HEK293 (cell line): Measurements from ENCODE around the gene DLEC1.
"Not testable (repeated sequence)": the region's sequence is repeated elsewhere in the genome, so short reads cannot be mapped to it uniquely, and the experiment has no call there.

Experiments used
- CTCF ChIA-PET: fragments of 350-600 bp; formaldehyde crosslinking; extraction: SDS; loops from one replicate; lab custom pipeline; 2021; ENCODE audit warnings: antibody characterized with exemption; lab: Yijun Ruan, JAX
- POLR2A ChIA-PET: fragments of 300-600 bp; formaldehyde crosslinking; extraction: SDS; loops from one replicate; lab custom pipeline; 2020; ENCODE audit warnings: antibody characterized with exemption, inconsistent platforms; lab: Yijun Ruan, JAX
- H3K27ac ChIP-seq: fragments of 200-500 bp; sonication (Bioruptor generic); 2 replicates; pipeline ENCODE4 v1.5.1; 2014; ENCODE audit warnings: low read depth, low read length, control low read depth, inconsistent platforms; ENCODE audit errors: extremely low read depth
- H3K36me3 ChIP-seq, 2 experiments: fragments of 200-500 bp in 1 of 2; sonication (Bioruptor generic) in 1 of 2; 1 replicate in 1 of 2; 2 replicates in 1 of 2; pipeline ENCODE4 v1.5.1; 2014 to 2017; ENCODE audit warnings: inconsistent platforms in 2 of 2, low read length in 2 of 2; ENCODE audit not compliant: control insufficient read depth in 2 of 2, insufficient read depth in 1 of 2
- H3K4me1 ChIP-seq: fragments of 200-500 bp; sonication (Bioruptor generic); 2 replicates; pipeline ENCODE4 v1.5.1; 2014; ENCODE audit warnings: mild to moderate bottlenecking, low read length, inconsistent platforms; ENCODE audit not compliant: control insufficient read depth, insufficient read depth
- H3K4me3 ChIP-seq: 2 replicates; pipeline ENCODE4 v1.5.1; 2011; ENCODE audit warnings: low read depth, mild to moderate bottlenecking, control low read depth, low read length, moderate library complexity
- H3K9me3 ChIP-seq: fragments of 200-500 bp; sonication (Bioruptor generic); 2 replicates; pipeline ENCODE4 v1.5.1; 2014; ENCODE audit warnings: low read depth, low read length, inconsistent platforms; ENCODE audit not compliant: control insufficient read depth, insufficient read depth
- KLF8 ChIP-seq: fragments of 450-650 bp; formaldehyde crosslinking; IDR thresholded peaks from 2 replicates; pipeline ENCODE4 v1.5.1; 2016; ENCODE audit warnings: missing biosample characterization, missing genetic modification characterization
- KLF9 ChIP-seq: fragments of 450-650 bp; formaldehyde crosslinking; IDR thresholded peaks from 2 replicates; pipeline ENCODE4 v1.5.1; 2016; ENCODE audit warnings: missing biosample characterization, missing genetic modification characterization, low read depth
- PRDM1 ChIP-seq: fragments of 450-650 bp; formaldehyde crosslinking; IDR thresholded peaks from 2 replicates; pipeline ENCODE4; 2016; ENCODE audit warnings: missing biosample characterization, missing genetic modification characterization
- SCRT1 ChIP-seq: fragments of 450-650 bp; formaldehyde crosslinking; IDR thresholded peaks from 2 replicates; pipeline ENCODE4 v1.5.1; 2016; ENCODE audit warnings: missing biosample characterization, missing genetic modification characterization, borderline replicate concordance
- ZFP69B ChIP-seq: fragments of 450-650 bp; formaldehyde crosslinking; IDR thresholded peaks from 2 replicates; pipeline ENCODE4 v1.5.1; 2016; ENCODE audit warnings: missing biosample characterization, missing genetic modification characterization
- ZNF341 ChIP-seq: fragments of 450-650 bp; formaldehyde crosslinking; IDR thresholded peaks from 2 replicates; pipeline ENCODE4; 2016; ENCODE audit warnings: low read depth, missing biosample characterization, missing genetic modification characterization
- ZNF350 ChIP-seq: fragments of 450-650 bp; formaldehyde crosslinking; IDR thresholded peaks from 2 replicates; pipeline ENCODE4 v1.5.0; 2017; ENCODE audit warnings: missing biosample characterization, mild to moderate bottlenecking, missing genetic modification characterization
- ZNF48 ChIP-seq: fragments of 450-650 bp; formaldehyde crosslinking; IDR thresholded peaks from 2 replicates; pipeline ENCODE4 v1.5.1; 2016; ENCODE audit warnings: missing biosample characterization, missing genetic modification characterization
- ZNF830 ChIP-seq: fragments of 450-650 bp; IDR thresholded peaks from 2 replicates; pipeline ENCODE4 v1.5.0; 2018; ENCODE audit warnings: missing biosample characterization, missing genetic modification characterization, low read depth, mild to moderate bottlenecking, moderate library complexity
- ZSCAN16 ChIP-seq: fragments of 450-650 bp; formaldehyde crosslinking; IDR thresholded peaks from 2 replicates; pipeline ENCODE4 v1.5.1; 2016; ENCODE audit warnings: missing biosample characterization, missing genetic modification characterization
- ZSCAN23 ChIP-seq: fragments of 450-650 bp; formaldehyde crosslinking; IDR thresholded peaks from 2 replicates; pipeline ENCODE4 v1.5.1; 2016; ENCODE audit warnings: missing biosample characterization, missing genetic modification characterization
- TF ChIP-seq, protein P1 (sequence below): fragments of 450-650 bp; formaldehyde crosslinking; IDR thresholded peaks from 2 replicates; pipeline ENCODE4 v1.5.1; 2017; ENCODE audit warnings: missing biosample characterization, missing genetic modification characterization
- TF ChIP-seq, protein P2 (sequence below): fragments of 450-650 bp; IDR thresholded peaks from 2 replicates; pipeline ENCODE4 v1.5.1; 2018; ENCODE audit warnings: missing biosample characterization, mild to moderate bottlenecking, missing genetic modification characterization
- TF ChIP-seq, protein P3 (sequence below): fragments of 450-650 bp; formaldehyde crosslinking; IDR thresholded peaks from 2 replicates; pipeline ENCODE4 v1.5.1; 2016; ENCODE audit warnings: missing biosample characterization, missing genetic modification characterization
- TF ChIP-seq, protein P4 (sequence below): fragments of 450-650 bp; formaldehyde crosslinking; IDR thresholded peaks from 2 replicates; pipeline ENCODE4 v1.5.1; 2016; ENCODE audit warnings: missing biosample characterization, missing genetic modification characterization
- TF ChIP-seq, protein P5 (sequence below): fragments of 450-650 bp; formaldehyde crosslinking; IDR thresholded peaks from 2 replicates; pipeline ENCODE4 v1.5.1; 2016; ENCODE audit warnings: missing biosample characterization, missing genetic modification characterization, borderline replicate concordance

The DLEC1 gene

DNA sequence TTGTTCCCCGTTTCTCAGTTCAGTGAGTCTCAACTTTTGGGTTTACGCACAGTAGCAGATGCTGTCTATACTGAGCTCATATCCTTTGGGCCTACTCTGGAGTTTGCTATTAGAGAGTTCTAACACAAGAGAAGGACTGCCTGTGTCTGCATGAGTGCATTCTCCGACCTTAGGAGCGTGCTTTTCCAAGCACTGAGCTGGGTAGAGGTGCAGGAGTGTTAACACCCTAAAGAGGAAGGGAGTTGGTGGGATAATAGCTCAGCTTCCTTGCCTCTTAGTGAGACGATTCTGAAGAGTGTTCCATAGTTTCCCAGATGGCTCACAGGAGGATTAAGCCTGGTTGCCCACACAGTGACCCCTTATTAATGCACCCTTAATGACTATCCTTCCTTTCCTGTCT lies 119.5 kb downstream of the DLEC1 start:
- TF ChIP-seq ZFP69B (tag by site-specific recombination) (no peak), SCRT1 (tag by site-specific recombination) (no peak), KLF8 (tag by site-specific recombination) (no peak), ZSCAN16 (tag by site-specific recombination) (no peak), PRDM1 (tag by site-specific recombination) (no peak), ZSCAN23 (tag by site-specific recombination) (no peak), ZNF341 (tag by site-specific recombination) (no peak), ZNF830 (tag by site-specific recombination) (no peak), ZNF48 (tag by site-specific recombination) (no peak), ZNF350 (tag by site-specific recombination) (no peak), KLF9 (no peak)
- TF ChIP-seq, protein P1, sequence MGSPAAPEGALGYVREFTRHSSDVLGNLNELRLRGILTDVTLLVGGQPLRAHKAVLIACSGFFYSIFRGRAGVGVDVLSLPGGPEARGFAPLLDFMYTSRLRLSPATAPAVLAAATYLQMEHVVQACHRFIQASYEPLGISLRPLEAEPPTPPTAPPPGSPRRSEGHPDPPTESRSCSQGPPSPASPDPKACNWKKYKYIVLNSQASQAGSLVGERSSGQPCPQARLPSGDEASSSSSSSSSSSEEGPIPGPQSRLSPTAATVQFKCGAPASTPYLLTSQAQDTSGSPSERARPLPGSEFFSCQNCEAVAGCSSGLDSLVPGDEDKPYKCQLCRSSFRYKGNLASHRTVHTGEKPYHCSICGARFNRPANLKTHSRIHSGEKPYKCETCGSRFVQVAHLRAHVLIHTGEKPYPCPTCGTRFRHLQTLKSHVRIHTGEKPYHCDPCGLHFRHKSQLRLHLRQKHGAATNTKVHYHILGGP (tag by site-specific recombination) = no peak
- TF ChIP-seq, protein P2, sequence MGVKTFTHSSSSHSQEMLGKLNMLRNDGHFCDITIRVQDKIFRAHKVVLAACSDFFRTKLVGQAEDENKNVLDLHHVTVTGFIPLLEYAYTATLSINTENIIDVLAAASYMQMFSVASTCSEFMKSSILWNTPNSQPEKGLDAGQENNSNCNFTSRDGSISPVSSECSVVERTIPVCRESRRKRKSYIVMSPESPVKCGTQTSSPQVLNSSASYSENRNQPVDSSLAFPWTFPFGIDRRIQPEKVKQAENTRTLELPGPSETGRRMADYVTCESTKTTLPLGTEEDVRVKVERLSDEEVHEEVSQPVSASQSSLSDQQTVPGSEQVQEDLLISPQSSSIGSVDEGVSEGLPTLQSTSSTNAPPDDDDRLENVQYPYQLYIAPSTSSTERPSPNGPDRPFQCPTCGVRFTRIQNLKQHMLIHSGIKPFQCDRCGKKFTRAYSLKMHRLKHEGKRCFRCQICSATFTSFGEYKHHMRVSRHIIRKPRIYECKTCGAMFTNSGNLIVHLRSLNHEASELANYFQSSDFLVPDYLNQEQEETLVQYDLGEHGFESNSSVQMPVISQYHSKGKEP = no peak
- TF ChIP-seq, protein P3, sequence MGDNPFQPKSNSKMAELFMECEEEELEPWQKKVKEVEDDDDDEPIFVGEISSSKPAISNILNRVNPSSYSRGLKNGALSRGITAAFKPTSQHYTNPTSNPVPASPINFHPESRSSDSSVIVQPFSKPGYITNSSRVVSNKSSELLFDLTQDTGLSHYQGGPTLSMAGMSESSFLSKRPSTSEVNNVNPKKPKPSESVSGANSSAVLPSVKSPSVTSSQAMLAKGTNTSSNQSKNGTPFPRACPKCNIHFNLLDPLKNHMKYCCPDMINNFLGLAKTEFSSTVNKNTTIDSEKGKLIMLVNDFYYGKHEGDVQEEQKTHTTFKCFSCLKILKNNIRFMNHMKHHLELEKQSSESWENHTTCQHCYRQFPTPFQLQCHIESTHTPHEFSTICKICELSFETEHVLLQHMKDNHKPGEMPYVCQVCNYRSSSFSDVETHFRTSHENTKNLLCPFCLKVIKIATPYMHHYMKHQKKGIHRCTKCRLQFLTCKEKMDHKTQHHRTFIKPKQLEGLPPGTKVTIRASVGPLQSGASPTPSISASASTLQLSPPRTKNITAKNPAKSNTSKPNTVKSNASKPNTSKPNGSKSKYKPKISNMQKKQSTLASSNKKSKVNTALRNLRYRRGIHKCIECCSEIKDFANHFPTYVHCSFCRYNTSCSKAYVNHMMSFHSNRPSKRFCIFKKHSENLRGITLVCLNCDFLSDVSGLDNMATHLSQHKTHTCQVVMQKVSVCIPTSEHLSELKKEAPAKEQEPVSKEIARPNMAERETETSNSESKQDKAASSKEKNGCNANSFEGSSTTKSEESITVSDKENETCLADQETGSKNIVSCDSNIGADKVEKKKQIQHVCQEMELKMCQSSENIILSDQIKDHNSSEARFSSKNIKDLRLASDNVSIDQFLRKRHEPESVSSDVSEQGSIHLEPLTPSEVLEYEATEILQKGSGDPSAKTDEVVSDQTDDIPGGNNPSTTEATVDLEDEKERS (tag by site-specific recombination) = no peak
- TF ChIP-seq, protein P4, sequence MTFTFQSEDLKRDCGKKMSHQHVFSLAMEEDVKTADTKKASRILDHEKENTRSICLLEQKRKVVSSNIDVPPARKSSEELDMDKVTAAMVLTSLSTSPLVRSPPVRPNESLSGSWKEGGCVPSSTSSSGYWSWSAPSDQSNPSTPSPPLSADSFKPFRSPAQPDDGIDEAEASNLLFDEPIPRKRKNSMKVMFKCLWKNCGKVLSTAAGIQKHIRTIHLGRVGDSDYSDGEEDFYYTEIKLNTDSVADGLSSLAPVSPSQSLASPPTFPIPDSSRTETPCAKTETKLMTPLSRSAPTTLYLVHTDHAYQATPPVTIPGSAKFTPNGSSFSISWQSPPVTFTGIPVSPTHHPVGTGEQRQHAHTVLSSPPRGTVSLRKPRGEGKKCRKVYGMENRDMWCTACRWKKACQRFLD (tag by site-specific recombination) = no peak
- TF ChIP-seq, protein P5, sequence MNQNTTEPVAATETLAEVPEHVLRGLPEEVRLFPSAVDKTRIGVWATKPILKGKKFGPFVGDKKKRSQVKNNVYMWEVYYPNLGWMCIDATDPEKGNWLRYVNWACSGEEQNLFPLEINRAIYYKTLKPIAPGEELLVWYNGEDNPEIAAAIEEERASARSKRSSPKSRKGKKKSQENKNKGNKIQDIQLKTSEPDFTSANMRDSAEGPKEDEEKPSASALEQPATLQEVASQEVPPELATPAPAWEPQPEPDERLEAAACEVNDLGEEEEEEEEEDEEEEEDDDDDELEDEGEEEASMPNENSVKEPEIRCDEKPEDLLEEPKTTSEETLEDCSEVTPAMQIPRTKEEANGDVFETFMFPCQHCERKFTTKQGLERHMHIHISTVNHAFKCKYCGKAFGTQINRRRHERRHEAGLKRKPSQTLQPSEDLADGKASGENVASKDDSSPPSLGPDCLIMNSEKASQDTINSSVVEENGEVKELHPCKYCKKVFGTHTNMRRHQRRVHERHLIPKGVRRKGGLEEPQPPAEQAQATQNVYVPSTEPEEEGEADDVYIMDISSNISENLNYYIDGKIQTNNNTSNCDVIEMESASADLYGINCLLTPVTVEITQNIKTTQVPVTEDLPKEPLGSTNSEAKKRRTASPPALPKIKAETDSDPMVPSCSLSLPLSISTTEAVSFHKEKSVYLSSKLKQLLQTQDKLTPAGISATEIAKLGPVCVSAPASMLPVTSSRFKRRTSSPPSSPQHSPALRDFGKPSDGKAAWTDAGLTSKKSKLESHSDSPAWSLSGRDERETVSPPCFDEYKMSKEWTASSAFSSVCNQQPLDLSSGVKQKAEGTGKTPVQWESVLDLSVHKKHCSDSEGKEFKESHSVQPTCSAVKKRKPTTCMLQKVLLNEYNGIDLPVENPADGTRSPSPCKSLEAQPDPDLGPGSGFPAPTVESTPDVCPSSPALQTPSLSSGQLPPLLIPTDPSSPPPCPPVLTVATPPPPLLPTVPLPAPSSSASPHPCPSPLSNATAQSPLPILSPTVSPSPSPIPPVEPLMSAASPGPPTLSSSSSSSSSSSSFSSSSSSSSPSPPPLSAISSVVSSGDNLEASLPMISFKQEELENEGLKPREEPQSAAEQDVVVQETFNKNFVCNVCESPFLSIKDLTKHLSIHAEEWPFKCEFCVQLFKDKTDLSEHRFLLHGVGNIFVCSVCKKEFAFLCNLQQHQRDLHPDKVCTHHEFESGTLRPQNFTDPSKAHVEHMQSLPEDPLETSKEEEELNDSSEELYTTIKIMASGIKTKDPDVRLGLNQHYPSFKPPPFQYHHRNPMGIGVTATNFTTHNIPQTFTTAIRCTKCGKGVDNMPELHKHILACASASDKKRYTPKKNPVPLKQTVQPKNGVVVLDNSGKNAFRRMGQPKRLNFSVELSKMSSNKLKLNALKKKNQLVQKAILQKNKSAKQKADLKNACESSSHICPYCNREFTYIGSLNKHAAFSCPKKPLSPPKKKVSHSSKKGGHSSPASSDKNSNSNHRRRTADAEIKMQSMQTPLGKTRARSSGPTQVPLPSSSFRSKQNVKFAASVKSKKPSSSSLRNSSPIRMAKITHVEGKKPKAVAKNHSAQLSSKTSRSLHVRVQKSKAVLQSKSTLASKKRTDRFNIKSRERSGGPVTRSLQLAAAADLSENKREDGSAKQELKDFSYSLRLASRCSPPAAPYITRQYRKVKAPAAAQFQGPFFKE (tag by site-specific recombination) = no peak
- TF ChIP-seq, all 188 proteins: peak for 0
- ChIA-PET POLR2A (interaction anchor here (1.5 kb wide), 1 partner anchor 22 kb away, joined by 16 read pairs; the partner anchor contains the start of gene ACAA1), CTCF (no interaction called here)
- Histone ChIP-seq H3K4me1 (peaks cover 4% of the 10 kb centered on the region; the same call in 1 of the 2 replicates), H3K36me3 (no peaks in the 10 kb centered on the region), H3K4me3 (no peak overlapping the region), H3K27ac (no peak overlapping the region), H3K9me3 (no peaks in the 10 kb centered on the region)

DNA sequence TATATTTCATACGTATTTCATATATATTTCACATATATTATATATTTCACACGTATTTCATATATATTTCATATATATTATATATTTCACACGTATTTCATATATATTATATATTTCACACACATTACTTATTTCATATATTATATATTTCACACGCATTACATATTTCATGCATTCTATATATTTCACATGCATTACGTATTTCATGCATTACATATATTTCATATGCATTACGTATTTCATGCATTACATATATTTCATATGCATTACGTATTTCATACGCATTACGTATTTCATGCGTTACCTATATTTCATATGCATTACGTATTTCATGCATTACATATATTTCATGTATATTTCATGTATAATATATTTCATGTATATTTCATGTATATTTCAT lies 121.7 kb downstream of the DLEC1 start:
- H3K9me3 ChIP-seq = not testable (repeated sequence)

More for the DNA sequence above, 121.7 kb downstream of the DLEC1 start:
- H3K4me3 ChIP-seq, H3K27ac ChIP-seq, POLR2A ChIA-PET, H3K36me3 ChIP-seq, H3K4me1 ChIP-seq, CTCF ChIA-PET: not testable (repeated sequence)
